Measurements from ENCODE around the gene COL3A1.
A peak's percentile ranks its signal among the peaks of the same experiment; 100 is the strongest.

COL3A1 gene

GRCh38 chr2:188997263-188997662 is 23.1 kb downstream of the COL3A1 start:
- H3K9me3 ChIP-seq (ENCODE audit: insufficient read depth, low read length, severe bottlenecking) = no peaks in the 10 kb centered on the region
- H3K27me3 ChIP-seq (ENCODE audit: insufficient read depth, low read length, poor library complexity) = peaks cover 3% of the 10 kb centered on the region
- no peak for DNase-seq
- ATAC-seq (ENCODE audit: insufficient read depth, low read depth) = no peak
- H3K27ac ChIP-seq (ENCODE audit: low read length) = no peak overlapping the region
- H3K36me3 ChIP-seq (ENCODE audit: insufficient read depth, low read length) = no peaks in the 10 kb centered on the region
- H3K4me1 ChIP-seq (ENCODE audit: insufficient read depth, low read length) = no peaks in the 10 kb centered on the region
- no peaks in the 10 kb centered on the region for H3K79me2 ChIP-seq (ENCODE audit: insufficient read depth, low read length)
- no peaks in the 10 kb centered on the region for H4K20me1 ChIP-seq (ENCODE audit: insufficient read depth, low read length)
- no peak overlapping the region for H3K4me2 ChIP-seq (ENCODE audit: insufficient read depth, low read length)
- H3K9ac ChIP-seq (ENCODE audit: low read depth, low read length) = no peak overlapping the region
- no peak overlapping the region for H2AFZ ChIP-seq (ENCODE audit: low read depth, low read length)
- no peak overlapping the region for H3K4me3 ChIP-seq (ENCODE audit: low read depth in 1 of 2, low read length in 2 of 2)
- no peak for TF ChIP-seq EZH2 (IDR thresholded peaks at IDR 0.05; ENCODE audit: borderline replicate concordance, low read depth, low read length, severe bottlenecking)
- no peak for TF ChIP-seq CTCF (IDR thresholded peaks at IDR 0.05; ENCODE audit: borderline replicate concordance, extremely low read depth, low read length, poor library complexity, severe bottlenecking)

- no peak for TF ChIP-seq EZH2 (IDR thresholded peaks at IDR 0.05; ENCODE audit: borderline replicate concordance, low read depth, low read length, severe bottlenecking)
- TF ChIP-seq CTCF (IDR thresholded peaks at IDR 0.05; ENCODE audit: borderline replicate concordance, extremely low read depth, low read length, poor library complexity, severe bottlenecking) = no peak
- Histone ChIP-seq H3K27me3 (ENCODE audit: insufficient read depth, low read length, poor library complexity) (no peaks in the 10 kb centered on the region), H3K4me2 (ENCODE audit: insufficient read depth, low read length) (no peak overlapping the region), H3K4me1 (ENCODE audit: insufficient read depth, low read length) (no peaks in the 10 kb centered on the region), H3K36me3 (ENCODE audit: insufficient read depth, low read length) (no peaks in the 10 kb centered on the region), H3K9ac (ENCODE audit: low read depth, low read length) (no peak overlapping the region), H3K79me2 (ENCODE audit: insufficient read depth, low read length) (no peaks in the 10 kb centered on the region), H3K9me3 (ENCODE audit: insufficient read depth, low read length, severe bottlenecking) (no peaks in the 10 kb centered on the region), H4K20me1 (ENCODE audit: insufficient read depth, low read length) (no peaks in the 10 kb centered on the region), H3K27ac (ENCODE audit: low read length) (no peak overlapping the region), H2AFZ (ENCODE audit: low read depth, low read length) (no peak overlapping the region), H3K4me3 (ENCODE audit: low read depth in 1 of 2, low read length in 2 of 2) (no peak overlapping the region)
- ATAC-seq (ENCODE audit: insufficient read depth, low read depth) (no peak), DNase-seq (no peak)
Observed at GRCh38 chr2:189000221-189000620, 26.0 kb downstream of the COL3A1 start.

- Histone ChIP-seq H3K36me3 (ENCODE audit: insufficient read depth, low read length) (no peaks in the 10 kb centered on the region), H3K79me2 (ENCODE audit: insufficient read depth, low read length) (no peaks in the 10 kb centered on the region), H3K4me2 (ENCODE audit: insufficient read depth, low read length) (no peak overlapping the region), H3K4me3 (ENCODE audit: low read depth in 1 of 2, low read length in 2 of 2) (no peak overlapping the region), H3K27me3 (ENCODE audit: insufficient read depth, low read length, poor library complexity) (no peaks in the 10 kb centered on the region), H3K27ac (ENCODE audit: low read length) (no peak overlapping the region), H4K20me1 (ENCODE audit: insufficient read depth, low read length) (no peaks in the 10 kb centered on the region), H3K4me1 (ENCODE audit: insufficient read depth, low read length) (no peaks in the 10 kb centered on the region), H3K9me3 (ENCODE audit: insufficient read depth, low read length, severe bottlenecking) (no peaks in the 10 kb centered on the region), H2AFZ (ENCODE audit: low read depth, low read length) (no peak overlapping the region), H3K9ac (ENCODE audit: low read depth, low read length) (no peak overlapping the region)
- DNase-seq (no peak), ATAC-seq (ENCODE audit: insufficient read depth, low read depth) (peak; percentile 58)
- TF ChIP-seq CTCF (IDR thresholded peaks at IDR 0.05; ENCODE audit: borderline replicate concordance, extremely low read depth, low read length, poor library complexity, severe bottlenecking) = no peak
- no peak for TF ChIP-seq EZH2 (IDR thresholded peaks at IDR 0.05; ENCODE audit: borderline replicate concordance, low read depth, low read length, severe bottlenecking)
Observed at GRCh38 chr2:189002079-189002478, 27.9 kb downstream of the COL3A1 start.

All from DND-41 (cell line).